ENCODE results near the gene PLEKHO1. TPM values are rescaled to one million over a fixed set of nuclear protein-coding genes. Genes with fewer than 3 reads are reported as not detected.

Gene PLEKHO1
- total RNA-seq, 1 donor, result 27.7 TPM

GRCh38 chr1:150115121-150115520 is 34.6 kb upstream of the PLEKHO1 start:
- H3K4me3 ChIP-seq (ENCODE audit: low read depth, low read length), result no peak overlapping the region
- DNase-seq (ENCODE audit: low read depth), result no peak
- TF ChIP-seq CTCF (IDR thresholded peaks at IDR 0.05; ENCODE audit: insufficient read depth, low read length), result no peak

GRCh38 chr1:150118716-150119115 is 31.0 kb upstream of the PLEKHO1 start:
- no peak for TF ChIP-seq CTCF (IDR thresholded peaks at IDR 0.05; ENCODE audit: insufficient read depth, low read length)
- DNase-seq (ENCODE audit: low read depth), result no peak
- no peak overlapping the region for H3K4me3 ChIP-seq (ENCODE audit: low read depth, low read length)

- no peak for DNase-seq (ENCODE audit: low read depth)
- no peak overlapping the region for H3K4me3 ChIP-seq (ENCODE audit: low read depth, low read length)
- TF ChIP-seq CTCF (IDR thresholded peaks at IDR 0.05; ENCODE audit: insufficient read depth, low read length), result no peak
Observed at GRCh38 chr1:150121236-150121862, 28.4 kb upstream of the PLEKHO1 start.

- no peak overlapping the region for H3K4me3 ChIP-seq (ENCODE audit: low read depth, low read length)
- TF ChIP-seq CTCF (IDR thresholded peaks at IDR 0.05; ENCODE audit: insufficient read depth, low read length), result no peak
- DNase-seq (ENCODE audit: low read depth), result no peak
Observed at GRCh38 chr1:150126811-150127210, 22.9 kb upstream of the PLEKHO1 start.

GRCh38 chr1:150127464-150127863 is 22.3 kb upstream of the PLEKHO1 start:
- no peak for TF ChIP-seq CTCF (IDR thresholded peaks at IDR 0.05; ENCODE audit: insufficient read depth, low read length)
- H3K4me3 ChIP-seq (ENCODE audit: low read depth, low read length), result no peak overlapping the region
- no peak for DNase-seq (ENCODE audit: low read depth)

- no peak overlapping the region for H3K4me3 ChIP-seq (ENCODE audit: low read depth, low read length)
- no peak for DNase-seq (ENCODE audit: low read depth)
- TF ChIP-seq CTCF (IDR thresholded peaks at IDR 0.05; ENCODE audit: insufficient read depth, low read length), result no peak
Observed at GRCh38 chr1:150127868-150128267, 21.8 kb upstream of the PLEKHO1 start.

GRCh38 chr1:150132372-150132771 is 17.3 kb upstream of the PLEKHO1 start:
- H3K4me3 ChIP-seq (ENCODE audit: low read depth, low read length), result no peak overlapping the region
- no peak for DNase-seq (ENCODE audit: low read depth)
- TF ChIP-seq CTCF (IDR thresholded peaks at IDR 0.05; ENCODE audit: insufficient read depth, low read length), result no peak

Measured in fibroblast of the aortic adventitia (primary cell).